ENCODE data around the gene GYPC. TPM values are rescaled to one million over a fixed set of nuclear protein-coding genes. Genes with fewer than 3 reads are reported as not detected.
"Not testable (repeated sequence)": the region's sequence is repeated elsewhere in the genome, so short reads cannot be mapped to it uniquely, and the experiment has no call there.

The GYPC gene
- total RNA-seq, 1 donor from 2014 or later = 113 TPM

DNA sequence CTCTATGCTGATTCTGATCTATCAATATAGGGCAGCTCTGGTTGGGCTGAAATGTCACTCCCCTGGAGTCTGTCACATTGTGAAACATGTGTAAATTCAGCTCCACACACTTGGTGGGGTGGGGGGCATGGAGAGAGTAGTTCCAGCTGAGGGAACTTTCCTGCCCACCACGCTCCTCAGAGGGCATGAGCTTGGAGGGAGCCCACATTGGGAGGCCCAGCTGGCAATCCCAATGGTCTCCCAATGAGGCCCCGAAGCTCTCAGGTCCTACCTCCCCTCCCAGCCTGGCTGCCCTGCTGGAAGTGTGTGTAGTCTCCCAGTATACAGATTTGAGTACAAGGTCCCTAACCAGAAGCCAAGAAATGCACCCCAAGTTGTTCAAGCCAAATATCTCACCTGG is 31.5 kb downstream of the GYPC start:
- intact Hi-C loops (cut with DNase I) = no loop called here
- DNase-seq (ENCODE audit: low spot score) = no peak

DNA sequence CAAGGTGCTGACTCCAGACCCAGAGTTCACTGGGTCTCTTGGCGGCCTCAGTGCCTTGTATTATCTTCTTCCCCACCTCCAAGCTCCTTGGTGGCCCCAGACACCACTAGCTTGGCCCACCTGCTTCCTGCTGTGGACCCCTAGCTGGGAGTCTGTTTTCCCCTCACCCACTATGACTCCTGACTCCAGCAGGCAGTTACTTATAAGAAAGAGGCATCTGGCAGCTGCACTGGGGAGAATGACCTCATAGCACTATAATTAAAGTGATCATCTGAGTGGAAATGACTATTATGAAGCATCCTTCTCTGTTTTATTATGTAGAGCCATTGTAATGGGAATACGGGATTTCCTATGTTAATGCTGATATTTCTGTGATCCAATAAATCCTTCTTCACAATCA is 32.6 kb downstream of the GYPC start:
- DNase-seq (ENCODE audit: low spot score); intact Hi-C loops (cut with DNase I): not testable (repeated sequence)

DNA sequence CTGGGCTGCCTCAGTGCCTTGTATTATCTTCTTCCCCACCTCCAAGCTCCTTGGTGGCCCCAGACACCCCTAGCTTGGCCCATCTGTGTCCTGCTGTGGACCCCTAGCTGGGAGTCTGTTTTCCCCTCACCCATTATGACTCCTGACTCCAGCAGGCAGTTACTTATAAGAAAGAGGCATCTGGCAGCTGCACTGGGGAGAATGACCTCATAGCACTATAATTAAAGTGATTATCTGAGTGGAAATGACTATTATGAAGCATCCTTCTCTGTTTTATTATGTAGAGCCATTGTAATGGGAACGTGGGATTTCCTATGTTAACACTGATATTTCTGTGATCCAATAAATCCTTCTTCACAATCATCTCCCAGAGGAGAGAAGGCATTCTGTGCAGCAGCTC is 36.3 kb downstream of the GYPC start:
- DNase-seq (ENCODE audit: low spot score); intact Hi-C loops (cut with DNase I): not testable (repeated sequence)

DNA sequence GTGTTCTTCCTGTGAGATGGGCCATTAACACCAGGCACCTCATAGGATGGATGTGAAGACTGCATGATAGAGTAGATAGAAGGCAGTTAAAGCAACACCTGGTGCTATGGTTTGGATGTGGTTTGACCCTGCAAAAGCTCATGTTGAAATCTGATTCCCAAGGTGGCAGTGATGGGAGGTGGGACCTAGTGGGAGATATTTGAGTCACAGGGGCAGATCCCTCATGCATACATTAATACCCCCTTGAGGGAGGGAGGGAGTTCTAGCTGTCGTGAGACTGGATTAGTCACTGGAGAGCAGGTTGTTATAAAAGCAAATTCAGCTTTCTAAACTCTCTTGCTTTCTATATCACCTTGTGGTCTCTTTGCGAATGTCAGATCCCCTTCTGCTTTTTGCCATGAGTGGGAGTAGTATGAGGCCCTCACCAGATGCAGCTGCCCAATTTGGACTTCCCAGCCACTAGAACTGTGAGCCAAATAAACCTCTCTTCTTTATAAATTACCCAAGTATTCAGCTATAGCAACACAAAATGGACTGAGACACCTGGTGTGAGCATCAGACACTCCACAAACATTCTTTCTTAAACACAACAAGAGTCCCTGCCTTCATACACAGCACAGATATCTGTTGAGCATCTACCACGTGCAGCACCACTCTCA is 37.1 kb downstream of the GYPC start:
- intact Hi-C loops (cut with DNase I); DNase-seq (ENCODE audit: low spot score): not testable (repeated sequence)

DNA sequence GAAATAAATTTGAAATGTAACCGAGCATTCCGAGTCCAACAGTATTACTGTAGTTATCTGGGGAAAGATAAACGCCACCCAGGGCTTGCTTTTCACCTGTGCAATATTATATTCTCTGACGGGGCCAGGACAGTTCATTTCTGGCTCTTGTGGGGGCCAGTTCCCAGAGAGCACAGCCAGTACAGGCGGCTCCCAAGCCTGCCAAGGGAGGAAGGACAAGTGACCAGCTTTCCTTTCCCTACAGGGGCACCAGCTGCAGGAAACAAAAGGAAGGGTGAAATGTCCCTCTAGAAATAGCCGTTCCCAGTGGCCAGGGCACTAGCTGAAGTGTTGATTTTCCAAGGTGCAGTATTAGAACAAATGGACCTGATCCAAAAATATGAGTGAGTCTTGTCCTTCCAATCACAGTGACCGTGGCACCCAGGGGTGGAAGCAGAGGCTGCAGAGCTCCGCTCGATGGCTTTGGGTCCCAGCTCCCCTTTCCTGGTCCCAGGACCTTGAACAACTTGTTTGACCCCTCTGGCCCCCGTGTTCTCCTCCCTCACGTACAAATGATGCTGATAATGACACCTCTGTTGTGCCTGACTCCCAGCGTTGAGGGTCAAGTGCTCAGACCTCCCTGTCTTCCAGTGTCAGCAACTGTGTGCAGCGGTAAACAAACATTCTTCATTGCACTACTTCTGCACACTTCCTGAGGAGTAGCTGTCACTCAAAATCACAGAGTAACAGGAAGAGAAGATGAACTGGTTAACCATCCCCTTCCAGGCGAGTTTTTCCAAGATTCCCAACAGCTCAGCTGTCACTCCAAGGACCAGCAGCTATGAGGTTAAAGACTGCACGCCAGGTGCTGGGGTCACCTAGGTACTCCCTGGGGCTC is 40.9 kb downstream of the GYPC start:
- intact Hi-C loops (cut with DNase I) = no loop called here
- DNase-seq (ENCODE audit: low spot score) = no peak

DNA sequence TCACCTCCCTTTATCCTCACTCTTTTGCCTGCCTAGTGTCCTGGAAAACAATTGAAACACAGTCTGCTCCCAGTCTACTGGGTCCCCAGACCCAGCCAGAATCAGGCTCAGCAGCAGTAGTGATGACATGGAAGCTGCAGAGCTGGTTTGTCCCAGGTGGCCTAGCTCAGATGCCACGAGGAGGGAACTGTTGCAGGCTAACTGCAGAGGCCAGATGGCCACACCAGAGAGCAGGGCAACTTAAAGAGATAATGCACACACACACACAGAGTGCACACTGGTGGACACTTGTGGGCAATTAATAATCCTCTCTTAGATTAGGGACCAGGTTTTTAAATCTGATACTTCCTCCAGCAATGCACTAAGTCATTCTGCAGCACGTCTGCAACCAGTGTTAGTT is 42.4 kb downstream of the GYPC start:
- DNase-seq (ENCODE audit: low spot score) = no peak
- intact Hi-C loops (cut with DNase I) = no loop called here

DNA sequence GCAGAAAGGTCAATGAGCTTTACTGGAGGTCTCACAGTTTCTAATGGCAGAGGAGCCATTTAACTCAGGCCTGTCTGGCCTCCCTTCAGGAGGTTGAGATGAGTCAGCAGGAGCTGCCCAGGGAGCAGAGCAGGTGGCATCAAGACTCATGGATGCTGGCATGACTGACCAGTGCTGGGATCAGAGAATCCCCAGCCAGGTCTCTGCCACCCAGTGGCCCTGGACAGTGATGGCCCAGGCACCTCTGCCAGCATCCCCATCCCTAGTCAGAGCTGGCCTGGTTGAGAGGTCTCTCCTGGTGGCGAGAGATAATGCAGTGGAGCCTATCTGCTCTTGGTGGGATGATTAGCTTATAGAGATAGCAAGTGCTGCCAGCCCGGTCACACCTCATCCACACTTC is 43.1 kb downstream of the GYPC start:
- DNase-seq (ENCODE audit: low spot score) = no peak
- intact Hi-C loops (cut with DNase I) = no loop called here

DNA sequence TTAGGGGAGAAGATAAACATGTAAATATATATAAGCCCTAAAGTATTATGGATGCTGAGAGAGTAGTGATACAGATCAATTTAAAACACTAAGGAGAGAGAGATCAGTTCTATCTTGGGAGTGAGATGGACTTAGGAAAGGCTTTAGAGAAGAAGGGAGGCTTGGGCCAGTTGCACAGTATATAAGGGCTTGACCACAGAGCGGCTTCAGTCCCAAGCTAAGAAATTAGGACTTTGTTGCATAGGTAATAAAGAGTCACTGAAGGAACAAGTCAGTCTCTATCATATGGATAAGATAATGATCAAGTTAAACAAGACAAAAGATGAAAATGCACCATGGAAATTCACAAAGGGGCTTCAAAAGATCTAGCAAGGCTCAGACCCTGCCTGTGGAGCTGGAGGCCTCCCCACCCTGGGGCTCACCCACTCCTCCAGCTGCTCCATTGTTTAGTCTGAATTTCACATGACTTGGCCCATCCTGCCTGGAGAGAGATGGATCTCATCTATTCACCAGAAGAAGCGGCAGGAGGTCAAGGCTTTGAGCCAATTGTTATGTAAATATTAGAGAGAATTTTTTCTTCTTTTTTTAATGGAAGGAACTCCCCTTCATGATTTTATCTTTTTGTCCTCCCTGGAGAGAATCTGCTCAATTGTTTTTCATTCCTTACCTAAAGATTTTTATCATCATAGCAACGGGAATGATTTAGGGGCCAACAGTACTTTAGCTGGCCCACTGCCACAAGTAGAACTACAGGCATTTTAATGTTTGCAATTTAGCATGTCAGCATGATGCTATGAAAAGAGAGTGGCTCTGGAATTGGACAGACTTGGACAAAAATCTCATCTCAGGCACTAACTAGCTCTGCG is 44.0 kb downstream of the GYPC start:
- intact Hi-C loops (cut with DNase I) = loop anchor here (5.0 kb wide), 1 partner anchor 43 kb away; the partner anchor contains the start of gene GYPC

DNA sequence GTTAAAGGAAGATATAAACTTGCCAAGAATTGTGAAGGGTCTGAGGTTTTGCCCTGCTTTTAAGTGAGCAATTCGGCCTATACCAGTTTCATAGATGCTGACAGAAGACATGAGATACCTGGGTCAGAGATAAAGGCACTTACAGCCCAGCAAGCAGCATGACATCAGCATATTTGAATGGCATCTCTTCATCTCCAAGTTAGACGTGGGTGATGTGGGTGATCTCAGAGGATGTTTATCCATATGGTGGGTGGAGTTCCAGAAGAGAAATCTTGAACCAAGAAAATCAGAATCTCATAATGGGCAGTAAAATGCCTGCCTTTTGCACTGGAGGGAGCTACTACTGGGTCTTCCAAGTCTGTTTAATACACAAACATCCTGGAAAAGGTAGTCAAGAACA is 44.7 kb downstream of the GYPC start:
- DNase-seq (ENCODE audit: low spot score) = no peak
- intact Hi-C loops (cut with DNase I) = loop anchor here (5.0 kb wide), 1 partner anchor 43 kb away; the partner anchor contains the start of gene GYPC

More for the DNA sequence above, 44.0 kb downstream of the GYPC start:
- no peak for DNase-seq (ENCODE audit: low spot score)

DNA sequence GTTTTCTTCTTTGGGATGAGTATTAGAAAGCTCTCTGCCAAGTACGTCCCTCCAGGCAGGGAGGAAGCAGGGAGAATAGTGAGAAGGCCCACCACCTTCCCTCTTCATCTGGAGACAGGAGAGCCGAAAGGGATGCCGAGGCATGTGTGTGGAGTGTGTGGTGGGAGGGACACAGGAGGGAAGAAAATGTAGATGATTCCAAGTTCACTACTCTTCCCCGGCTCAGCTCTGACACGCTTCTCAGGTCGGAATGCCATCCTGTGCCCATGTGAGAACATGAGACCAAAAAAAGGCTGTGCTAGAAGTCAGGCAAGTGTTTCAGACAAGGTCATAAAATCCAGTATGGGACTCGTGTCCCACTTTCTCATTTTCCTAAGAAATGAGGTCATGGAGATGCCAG is 47.4 kb downstream of the GYPC start:
- intact Hi-C loops (cut with DNase I) = loop anchor here (5.0 kb wide), 1 partner anchor 46 kb away; the partner anchor contains the start of gene GYPC
- no peak for DNase-seq (ENCODE audit: low spot score)

DNA sequence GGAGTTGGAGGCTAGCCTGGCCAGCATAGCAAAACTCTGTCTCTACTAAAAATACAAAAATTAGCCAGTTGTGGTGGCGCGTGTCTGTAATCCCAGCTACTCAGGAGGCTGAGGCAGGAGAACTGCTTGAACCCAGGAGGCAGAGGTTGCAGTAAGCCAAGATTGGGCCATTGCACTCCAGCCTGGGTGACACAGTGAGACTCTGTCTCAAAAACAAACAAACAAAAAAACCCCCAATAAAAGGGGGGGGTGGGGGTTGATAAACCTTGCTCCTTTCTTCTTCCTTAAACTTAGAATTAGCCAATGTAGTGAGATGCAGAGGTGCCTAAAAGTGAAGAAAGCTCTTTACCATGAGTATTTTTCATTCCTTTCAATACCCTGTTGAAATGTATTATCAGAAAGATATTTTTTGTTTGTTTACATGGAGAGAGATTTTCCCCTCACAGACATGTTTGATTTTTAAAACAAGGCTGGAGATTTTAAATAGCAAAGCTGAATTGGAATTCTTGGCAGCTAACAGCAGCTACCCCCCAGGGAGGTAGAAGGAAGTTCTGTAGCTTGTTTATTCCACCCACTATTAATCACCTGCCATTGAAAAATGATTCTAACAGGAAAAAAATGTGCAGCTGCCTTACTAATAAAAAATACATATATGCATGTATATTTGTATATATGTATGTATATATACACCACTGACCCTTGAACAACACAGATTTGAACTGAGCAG is 48.6 kb downstream of the GYPC start:
- intact Hi-C loops (cut with DNase I) = loop anchor here (5.0 kb wide), 1 partner anchor 47 kb away; the partner anchor contains the start of gene GYPC
- DNase-seq (ENCODE audit: low spot score) = no peak

DNA sequence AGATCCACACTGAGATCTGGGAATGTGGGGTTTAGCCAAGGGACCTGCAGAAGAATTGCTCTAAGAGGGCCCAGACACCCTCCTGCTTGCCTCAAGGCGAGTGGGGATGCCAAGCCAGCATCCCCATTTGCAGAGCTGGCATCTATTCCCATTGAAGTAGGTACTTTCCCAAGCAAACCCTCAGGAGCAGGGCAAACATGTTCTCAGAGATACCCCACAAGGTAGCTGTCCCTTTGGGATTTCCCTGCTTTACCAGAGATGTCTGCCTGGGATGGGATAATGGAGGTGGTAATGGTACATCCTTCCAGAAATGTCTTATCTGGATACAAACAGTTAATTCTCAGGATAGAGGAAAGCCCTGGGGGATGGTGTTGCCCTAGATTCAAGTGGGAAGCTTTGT is 51.2 kb downstream of the GYPC start:
- intact Hi-C loops (cut with DNase I) = no loop called here
- DNase-seq (ENCODE audit: low spot score) = no peak

DNA sequence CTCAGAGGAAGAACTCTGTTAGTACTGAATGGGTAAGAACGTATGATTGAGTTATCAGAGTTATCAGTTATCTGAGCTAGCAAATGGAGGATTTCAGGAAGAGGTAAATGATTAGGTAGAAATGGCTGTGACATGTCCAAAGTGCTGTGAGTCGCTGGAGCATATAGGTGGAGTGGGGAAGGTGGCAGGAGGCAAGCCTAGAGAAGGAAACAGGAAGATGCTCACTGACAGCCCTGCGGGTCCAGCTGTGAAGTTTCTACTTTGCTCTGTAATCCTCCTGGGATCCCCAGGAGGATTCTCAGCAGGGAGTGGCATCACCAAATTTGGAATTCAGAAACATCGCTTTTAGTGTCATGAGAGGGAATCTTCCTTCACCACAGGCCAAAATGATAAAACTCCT is 52.0 kb downstream of the GYPC start:
- intact Hi-C loops (cut with DNase I) = no loop called here
- no peak for DNase-seq (ENCODE audit: low spot score)

DNA sequence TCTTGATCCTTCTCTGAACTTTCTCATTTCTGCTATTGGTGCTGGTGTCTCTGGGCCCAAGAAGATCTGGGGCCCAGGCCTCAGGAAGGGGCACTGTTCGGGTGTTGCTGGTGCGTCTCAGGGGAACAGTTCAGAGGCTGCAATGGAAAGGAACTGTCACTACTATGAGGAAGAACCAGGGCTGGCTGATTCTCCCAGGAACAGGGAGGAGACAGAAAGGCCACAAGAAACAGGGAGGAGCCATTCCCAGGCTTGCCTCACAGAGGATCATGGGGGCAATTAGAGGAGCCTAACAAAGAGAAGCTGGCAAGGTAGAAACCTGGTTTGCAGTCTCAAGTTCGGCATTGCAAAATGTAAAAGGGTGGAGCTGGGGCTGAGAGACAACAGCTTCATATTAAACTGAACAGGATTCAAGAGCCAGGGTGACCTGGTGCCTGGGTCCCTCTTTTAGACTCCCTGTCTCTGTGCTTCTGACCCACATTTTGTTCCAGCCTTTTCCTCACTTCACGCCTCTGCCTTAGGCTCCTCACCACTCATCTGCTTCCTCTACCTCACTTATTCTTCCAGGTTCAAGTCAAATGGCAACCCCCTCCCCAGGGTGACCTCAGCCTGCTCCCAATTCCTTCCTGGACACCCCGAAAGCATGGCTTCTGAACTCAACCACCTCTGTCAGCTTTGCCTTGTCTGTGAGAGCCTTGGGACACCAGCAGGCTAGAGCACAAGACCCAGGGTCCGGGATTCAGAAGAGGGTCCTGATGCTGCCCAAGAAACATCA is 58.4 kb downstream of the GYPC start:
- intact Hi-C loops (cut with DNase I) = no loop called here
- DNase-seq (ENCODE audit: low spot score) = no peak

DNA sequence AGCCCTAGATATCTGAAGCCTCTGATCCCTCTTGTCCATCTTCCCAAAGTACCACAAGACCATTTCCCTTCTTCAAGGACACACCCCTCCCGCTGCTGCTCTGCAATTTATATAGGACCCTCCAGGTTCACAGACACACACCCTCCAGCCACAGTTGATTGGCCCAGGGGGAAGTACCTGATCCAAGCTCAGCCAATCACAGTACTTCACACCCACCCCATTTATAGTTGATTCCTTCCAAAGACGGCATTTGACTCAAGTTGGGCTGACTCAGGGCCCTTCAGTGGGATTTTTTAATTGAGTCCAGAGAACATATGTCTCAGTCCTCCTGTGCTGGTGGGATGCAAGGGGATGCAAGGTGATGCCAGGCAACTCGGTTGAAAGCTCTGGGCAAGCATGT is 59.2 kb downstream of the GYPC start:
- DNase-seq (ENCODE audit: low spot score) = no peak
- intact Hi-C loops (cut with DNase I) = no loop called here

DNA sequence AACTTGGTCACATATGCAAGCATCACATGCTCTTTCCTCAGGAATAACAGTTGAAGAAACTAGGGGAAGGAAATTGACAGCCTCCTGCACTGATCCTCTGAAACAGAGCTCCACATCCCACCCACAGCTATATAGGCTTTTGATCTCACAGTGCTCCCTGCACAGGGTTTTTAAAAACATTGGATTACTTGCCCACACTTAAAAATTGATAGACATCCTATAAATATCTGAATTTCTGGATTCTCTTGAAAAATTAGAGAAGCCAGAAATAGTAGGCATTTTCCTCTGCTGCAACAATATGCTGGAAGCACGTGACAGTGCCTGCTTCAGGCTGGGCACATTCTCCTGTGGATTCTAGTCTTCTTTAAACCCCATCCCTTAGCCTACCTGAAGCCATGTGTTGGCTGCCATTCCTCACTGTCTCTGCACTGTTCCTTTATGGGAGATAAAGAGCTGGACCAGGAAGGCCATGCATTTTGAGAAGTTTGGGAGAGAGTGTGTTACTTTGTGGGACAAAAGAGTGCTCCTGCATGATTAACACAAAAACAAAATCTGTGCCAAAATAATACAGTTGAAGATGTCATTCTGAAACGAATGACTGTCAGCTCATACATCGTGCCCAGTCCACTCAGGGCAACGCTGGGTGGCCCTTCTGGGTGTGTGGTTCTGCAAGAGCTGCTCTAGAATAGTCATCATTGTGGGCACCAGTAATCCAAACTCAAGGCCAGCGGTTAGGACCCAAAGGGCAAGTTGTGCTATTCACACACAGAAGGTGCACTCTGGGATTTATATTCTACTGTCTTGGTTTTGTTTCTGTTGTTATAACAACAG is 59.8 kb downstream of the GYPC start:
- intact Hi-C loops (cut with DNase I) = no loop called here
- no peak for DNase-seq (ENCODE audit: low spot score)

DNA sequence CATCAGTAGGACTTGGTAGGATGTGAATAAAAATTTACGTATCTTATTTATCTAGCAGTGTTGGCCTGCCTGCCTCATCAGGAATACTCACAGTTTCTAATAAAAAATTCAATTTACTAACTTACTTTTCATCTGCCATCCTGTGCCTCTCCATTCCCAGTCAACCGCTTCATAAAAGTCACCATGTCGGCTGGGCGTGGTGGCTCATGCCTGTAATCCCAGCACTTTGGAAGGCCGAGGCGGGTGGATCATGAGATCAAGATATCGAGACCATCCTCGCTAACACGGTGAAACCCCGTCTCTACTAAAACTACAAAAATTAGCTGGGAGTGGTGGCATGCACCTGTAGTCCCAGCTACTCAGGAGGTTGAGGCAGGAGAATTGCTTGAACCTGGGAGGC is 61.3 kb downstream of the GYPC start:
- intact Hi-C loops (cut with DNase I); DNase-seq (ENCODE audit: low spot score): not testable (repeated sequence)

DNA sequence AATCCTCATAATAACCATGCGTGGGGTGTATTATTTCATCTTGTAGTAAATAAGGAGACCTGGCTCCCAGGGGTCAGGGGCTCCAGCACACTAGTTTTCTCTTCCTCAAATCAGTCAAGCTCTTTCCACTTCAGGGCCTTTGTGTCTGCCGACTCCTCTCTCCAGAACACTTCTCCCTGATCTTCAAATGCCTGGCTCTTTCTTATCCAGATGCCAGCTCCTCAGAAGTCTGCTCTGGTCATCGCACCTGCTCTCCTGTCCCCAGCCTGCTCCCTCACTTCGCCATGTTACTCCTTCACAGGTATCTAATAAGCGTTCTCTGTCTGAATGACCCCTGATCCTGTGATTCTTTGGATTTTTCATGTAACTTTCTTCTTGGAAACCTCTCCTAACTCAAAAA is 62.0 kb downstream of the GYPC start:
- DNase-seq (ENCODE audit: low spot score) = no peak
- intact Hi-C loops (cut with DNase I) = no loop called here
